ENCODE results near the gene ENDOV. TPM values are rescaled to one million over a fixed set of nuclear protein-coding genes. Genes with fewer than 3 reads are reported as not detected.

ENDOV gene
- total and polyA plus RNA-seq, 2 of the 13 experiments (the other 11 are each of a cell fraction or from before 2014, with no cell fraction given) = 15.1 to 17.1 TPM

- Histone ChIP-seq H4K20me1 (ENCODE audit: insufficient read depth, low read length) (no peaks in the 10 kb centered on the region; the same call in 1 of the 2 replicates), H3K4me2 (ENCODE audit: low read depth, low read length) (no peak overlapping the region), H3K27me3 (ENCODE audit: control insufficient read depth in 1 of 2, insufficient read depth in 2 of 2, low read length in 2 of 2) (no peaks in the 10 kb centered on the region), H3K36me3 (replicated peaks in 1 of 2; ENCODE audit: control insufficient read depth in 1 of 2, insufficient read depth in 2 of 2, low read length in 2 of 2) (peaks cover 39 to 74% of the 10 kb centered on the region in 2 experiments), H3K9me3 (ENCODE audit: low read length) (no peaks in the 10 kb centered on the region), H3K27ac (ENCODE audit: extremely low read length, insufficient read depth, low read length) (no peak overlapping the region), H3K9ac (ENCODE audit: insufficient read depth, low read depth, low read length) (no peak overlapping the region), H3K79me2 (ENCODE audit: insufficient read depth, low read length) (no peaks in the 10 kb centered on the region), H2AFZ (ENCODE audit: low read length) (no peak overlapping the region), H3K4me3 (replicated peaks in 1 of 3; ENCODE audit: insufficient read depth in 1 of 3, low read depth in 2 of 3, low read length in 3 of 3) (no peak overlapping the region), H3K4me1 (ENCODE audit: insufficient read depth, low read length) (no peaks in the 10 kb centered on the region)
- intact Hi-C loops (cut with micrococcal nuclease; ENCODE audit: unreplicated experiment) (no loop called here), in situ Hi-C loops (cut with HindIII; ENCODE audit: extremely low pct_ligation_motif_present, low pct_unique_long_range_greater_than_20kb) (no loop called here)
- DNase-seq (ENCODE audit: low spot score) (no peak), ATAC-seq (no peak), FAIRE-seq (no peak)
- WGBS (ENCODE audit: low lambda C conversion rate) = 93% methylated on average over 8 of the region's 8 CpGs
- CTCF ChIA-PET (ENCODE audit: low intra/inter-chr PET ratio, low total read pairs) = no interaction called here
- no TSS peak for BruUV-seq (replicated peaks)
- no peak for TF ChIP-seq FOXJ3 (CRISPR knock-in tag; IDR thresholded peaks at IDR 0.05; ENCODE audit: borderline replicate concordance)
- TF ChIP-seq ZNF382 (CRISPR knock-in tag; IDR thresholded peaks at IDR 0.05; ENCODE audit: borderline replicate concordance) = no peak
- TF ChIP-seq HNRNPLL (IDR thresholded peaks at IDR 0.05; ENCODE audit: low read depth, low read length, poor library complexity, severe bottlenecking) = no peak
- TF ChIP-seq ATF7 (IDR thresholded peaks at IDR 0.05) = no peak
- TF ChIP-seq ATF7 (CRISPR knock-in tag; IDR thresholded peaks at IDR 0.05) = no peak
- no peak for TF ChIP-seq BRCA1 (CRISPR knock-in tag; IDR thresholded peaks at IDR 0.05)
- no peak for TF ChIP-seq SNAPC4 (CRISPR knock-in tag; IDR thresholded peaks at IDR 0.05)
- no peak for TF ChIP-seq SP140L (CRISPR knock-in tag; IDR thresholded peaks at IDR 0.05; ENCODE audit: borderline replicate concordance)
- no peak for TF ChIP-seq EZH2 (conservative IDR thresholded peaks at IDR 0.05; ENCODE audit: low read depth, low read length)
- TF ChIP-seq ARNT2 (CRISPR knock-in tag; IDR thresholded peaks at IDR 0.05; ENCODE audit: low read depth) = no peak
- no peak for TF ChIP-seq DRAP1 (CRISPR knock-in tag; IDR thresholded peaks at IDR 0.05)
- no peak for TF ChIP-seq TAF1 (CRISPR knock-in tag; IDR thresholded peaks at IDR 0.05)
- POLR2A ChIA-PET = no interaction called here
Measured at GRCh38 chr17:80382956-80383355, 32.0 kb upstream of the ENDOV start.
